ENCODE measurements around the gene AOPEP.

The AOPEP gene

DNA sequence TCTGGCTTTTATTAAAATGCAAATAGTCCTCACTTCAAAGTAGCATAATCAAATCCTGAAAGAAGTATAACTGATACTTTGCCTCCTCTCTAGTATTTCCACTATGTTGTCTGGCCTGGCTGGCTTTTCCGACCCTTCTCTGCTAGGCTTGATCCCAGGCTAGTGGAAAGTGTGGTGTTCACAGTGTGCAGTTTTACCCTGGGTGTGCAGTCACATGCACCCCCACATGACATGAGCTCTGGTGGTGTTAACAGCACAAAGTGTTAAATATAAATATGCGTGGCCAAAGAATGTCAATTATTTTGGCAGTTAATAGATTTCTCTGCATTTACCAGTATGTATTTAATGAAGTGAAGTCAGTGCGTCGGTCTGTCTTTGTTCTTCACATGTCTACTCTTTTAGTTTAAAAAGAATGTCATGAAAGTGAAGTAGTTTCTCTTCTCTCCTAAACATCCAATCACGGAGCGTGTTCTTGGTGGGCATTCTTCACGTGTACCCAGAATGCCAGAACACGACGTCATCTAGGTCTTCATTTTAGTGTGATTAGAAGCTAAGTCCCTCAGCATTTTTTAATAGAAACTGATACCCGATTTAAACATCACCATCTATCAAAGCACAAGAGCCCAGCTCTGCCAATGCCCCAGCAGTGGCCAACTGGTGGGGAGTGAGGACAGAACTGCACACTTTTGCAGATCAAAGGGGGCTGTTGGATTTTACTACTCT is 304.6 kb downstream of the AOPEP start:
- Histone ChIP-seq H3K27me3 (ENCODE audit: low read length) (no peaks in the 10 kb centered on the region), H4K20me1 (ENCODE audit: low read depth, low read length) (no peaks in the 10 kb centered on the region), H3K9ac (ENCODE audit: low read length) (no peak overlapping the region), H3K9me3 (ENCODE audit: insufficient read depth, low read length) (no peaks in the 10 kb centered on the region), H3K4me2 (ENCODE audit: low read depth, low read length, poor library complexity, severe bottlenecking) (no peak overlapping the region), H3K27ac (ENCODE audit: low read depth, low read length) (no peak overlapping the region), H3F3A (ENCODE audit: insufficient read depth) (no peaks in the 10 kb centered on the region), H2AFZ (ENCODE audit: low read depth, low read length, severe bottlenecking) (no peak overlapping the region), H3K79me2 (ENCODE audit: insufficient read depth, low read length) (no peaks in the 10 kb centered on the region), H3K36me3 (ENCODE audit: low read length) (no peaks in the 10 kb centered on the region), H3K4me3 (ENCODE audit: insufficient read depth, low read length, poor library complexity, severe bottlenecking) (no peak overlapping the region), H3K9me2 (replicated peaks; ENCODE audit: insufficient read depth, low read length) (no peaks in the 10 kb centered on the region)
- no peak for TF ChIP-seq EZH2phosphoT487 (conservative IDR thresholded peaks at IDR 0.05; ENCODE audit: low read length)
- TF ChIP-seq, protein P1, sequence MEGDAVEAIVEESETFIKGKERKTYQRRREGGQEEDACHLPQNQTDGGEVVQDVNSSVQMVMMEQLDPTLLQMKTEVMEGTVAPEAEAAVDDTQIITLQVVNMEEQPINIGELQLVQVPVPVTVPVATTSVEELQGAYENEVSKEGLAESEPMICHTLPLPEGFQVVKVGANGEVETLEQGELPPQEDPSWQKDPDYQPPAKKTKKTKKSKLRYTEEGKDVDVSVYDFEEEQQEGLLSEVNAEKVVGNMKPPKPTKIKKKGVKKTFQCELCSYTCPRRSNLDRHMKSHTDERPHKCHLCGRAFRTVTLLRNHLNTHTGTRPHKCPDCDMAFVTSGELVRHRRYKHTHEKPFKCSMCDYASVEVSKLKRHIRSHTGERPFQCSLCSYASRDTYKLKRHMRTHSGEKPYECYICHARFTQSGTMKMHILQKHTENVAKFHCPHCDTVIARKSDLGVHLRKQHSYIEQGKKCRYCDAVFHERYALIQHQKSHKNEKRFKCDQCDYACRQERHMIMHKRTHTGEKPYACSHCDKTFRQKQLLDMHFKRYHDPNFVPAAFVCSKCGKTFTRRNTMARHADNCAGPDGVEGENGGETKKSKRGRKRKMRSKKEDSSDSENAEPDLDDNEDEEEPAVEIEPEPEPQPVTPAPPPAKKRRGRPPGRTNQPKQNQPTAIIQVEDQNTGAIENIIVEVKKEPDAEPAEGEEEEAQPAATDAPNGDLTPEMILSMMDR (IDR thresholded peaks at IDR 0.05; ENCODE audit: insufficient read depth, low read length, poor library complexity, severe bottlenecking): no peak

DNA sequence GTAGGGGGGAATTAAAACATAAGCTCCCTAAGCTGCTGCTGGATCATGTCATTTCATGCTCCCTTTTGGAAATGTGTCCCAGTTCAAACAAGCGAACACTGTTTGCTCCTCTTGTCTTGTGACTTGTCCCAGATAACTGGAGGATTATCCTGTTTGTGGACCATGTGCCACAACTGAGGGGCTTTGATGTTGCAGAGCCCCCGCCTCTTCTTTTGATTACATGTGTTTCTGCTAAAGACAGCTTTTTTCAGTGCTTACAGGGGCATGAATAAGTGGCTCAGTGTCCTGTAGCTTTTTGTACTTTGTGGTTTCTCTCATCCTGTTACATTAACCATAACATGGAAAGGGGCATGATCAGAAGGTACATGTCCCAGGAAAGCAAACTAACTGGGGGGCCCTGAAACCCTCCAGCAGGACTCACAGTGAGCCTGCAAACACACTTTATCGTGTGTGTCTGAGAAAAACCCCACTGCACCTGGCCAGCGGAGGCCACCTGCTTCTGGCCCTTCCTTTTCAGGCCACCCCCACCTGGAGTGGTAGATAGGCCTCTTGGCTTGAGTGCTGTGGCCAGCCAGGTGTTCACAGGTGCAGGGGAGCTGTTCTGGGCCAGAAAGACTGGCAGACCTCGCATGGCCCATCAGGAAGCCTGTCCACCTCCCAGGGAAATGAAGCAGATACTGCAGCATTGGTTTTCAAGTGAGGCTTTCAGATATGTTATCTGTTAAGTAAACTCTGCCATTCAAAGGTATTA is 305.4 kb downstream of the AOPEP start:
- no peaks in the 10 kb centered on the region for H3K27me3 ChIP-seq (ENCODE audit: low read length)
- TF ChIP-seq, protein P1 (IDR thresholded peaks at IDR 0.05; ENCODE audit: insufficient read depth, low read length, poor library complexity, severe bottlenecking): no peak
- H3K9me2 ChIP-seq (replicated peaks; ENCODE audit: insufficient read depth, low read length): no peaks in the 10 kb centered on the region
- no peak overlapping the region for H3K9ac ChIP-seq (ENCODE audit: low read length)
- no peak overlapping the region for H3K27ac ChIP-seq (ENCODE audit: low read depth, low read length)
- H3K4me3 ChIP-seq (ENCODE audit: insufficient read depth, low read length, poor library complexity, severe bottlenecking): no peak overlapping the region
- no peaks in the 10 kb centered on the region for H3K9me3 ChIP-seq (ENCODE audit: insufficient read depth, low read length)
- H4K20me1 ChIP-seq (ENCODE audit: low read depth, low read length): no peaks in the 10 kb centered on the region
- no peak overlapping the region for H3K4me2 ChIP-seq (ENCODE audit: low read depth, low read length, poor library complexity, severe bottlenecking)
- H2AFZ ChIP-seq (ENCODE audit: low read depth, low read length, severe bottlenecking): no peak overlapping the region
- H3F3A ChIP-seq (ENCODE audit: insufficient read depth): no peaks in the 10 kb centered on the region
- H3K36me3 ChIP-seq (ENCODE audit: low read length): no peaks in the 10 kb centered on the region
- H3K79me2 ChIP-seq (ENCODE audit: insufficient read depth, low read length): no peaks in the 10 kb centered on the region

DNA sequence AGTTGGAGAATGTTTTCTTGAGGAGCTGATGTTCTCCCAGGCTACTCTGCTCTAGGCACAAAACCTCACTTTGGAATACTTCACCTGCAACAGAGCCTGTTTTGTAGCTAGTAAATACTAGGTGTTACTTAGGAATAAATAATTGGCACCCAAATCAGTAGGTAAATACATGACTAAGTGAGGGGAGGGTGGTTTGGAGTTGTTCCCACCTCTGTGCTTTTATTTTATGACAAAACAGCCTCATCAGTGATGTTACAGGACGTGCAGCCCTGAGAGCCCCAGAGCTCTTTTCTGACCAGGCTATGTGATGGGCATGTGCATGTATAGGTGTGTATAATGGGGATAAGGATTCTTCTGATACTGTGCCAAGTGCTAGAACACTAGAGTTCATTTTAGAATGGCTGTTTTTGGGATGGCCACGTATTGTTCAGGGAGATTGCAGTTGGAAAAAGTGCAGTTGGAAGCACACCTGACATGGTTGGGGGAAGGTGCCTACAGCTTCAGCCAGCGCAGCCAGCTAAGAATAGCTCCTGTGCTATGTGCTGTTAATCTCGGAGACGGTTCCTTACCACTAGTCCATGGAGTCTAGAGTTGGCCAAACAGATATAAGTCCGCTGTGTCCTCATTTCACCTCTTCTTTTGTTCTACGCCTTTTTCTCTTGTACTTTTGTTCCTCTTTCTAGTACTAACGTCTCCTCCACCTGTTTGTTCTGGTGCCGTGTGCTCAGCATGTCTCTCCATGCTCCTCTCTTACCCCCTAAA is 306.3 kb downstream of the AOPEP start:
- Histone ChIP-seq H3K27ac (ENCODE audit: low read depth, low read length) (no peak overlapping the region), H3K79me2 (ENCODE audit: insufficient read depth, low read length) (no peaks in the 10 kb centered on the region), H3K9me2 (replicated peaks; ENCODE audit: insufficient read depth, low read length) (no peaks in the 10 kb centered on the region), H3F3A (ENCODE audit: insufficient read depth) (no peaks in the 10 kb centered on the region), H3K4me2 (ENCODE audit: low read depth, low read length, poor library complexity, severe bottlenecking) (no peak overlapping the region), H3K9ac (ENCODE audit: low read length) (no peak overlapping the region), H3K9me3 (ENCODE audit: insufficient read depth, low read length) (no peaks in the 10 kb centered on the region), H3K4me3 (ENCODE audit: insufficient read depth, low read length, poor library complexity, severe bottlenecking) (no peak overlapping the region), H4K20me1 (ENCODE audit: low read depth, low read length) (no peaks in the 10 kb centered on the region), H3K27me3 (ENCODE audit: low read length) (no peaks in the 10 kb centered on the region), H3K36me3 (ENCODE audit: low read length) (no peaks in the 10 kb centered on the region), H2AFZ (ENCODE audit: low read depth, low read length, severe bottlenecking) (no peak overlapping the region)
- TF ChIP-seq, protein P1 (IDR thresholded peaks at IDR 0.05; ENCODE audit: insufficient read depth, low read length, poor library complexity, severe bottlenecking): no peak
- TF ChIP-seq EZH2phosphoT487 (conservative IDR thresholded peaks at IDR 0.05; ENCODE audit: low read length): no peak

Data from SU-DHL-6 (cell line).